Hindlimb muscle (tissue), 1 donor: ENCODE results near the gene TSPAN4. TPM values are rescaled to one million over a fixed set of nuclear protein-coding genes. Genes with fewer than 3 reads are reported as not detected.

Experiments
- DNase-seq: peaks from one replicate; pipeline ENCODE4 v3.0.0-alpha.2; 2013
- polyA plus RNA-seq: library from polyadenylated mRNA; unstranded; fragments of 120-200 nt; gene quantifications from one replicate; pipeline ENCODE4 v1.2.1, GENCODE V29; 2013; ENCODE audit not compliant: insufficient read length

The TSPAN4 gene
- polyA plus RNA-seq, 1 donor = 55.0 TPM

GRCh38 chr11:824292-824880 is 18.3 kb upstream of the TSPAN4 start:
- no peak for DNase-seq

- DNase-seq = no peak
Measured at GRCh38 chr11:824942-825341, 17.7 kb upstream of the TSPAN4 start.

- DNase-seq = no peak
Measured at GRCh38 chr11:825366-826226, 17.1 kb upstream of the TSPAN4 start.

- DNase-seq = no peak
Measured at GRCh38 chr11:826227-826621, 16.4 kb upstream of the TSPAN4 start.

- DNase-seq = no peak
Measured at GRCh38 chr11:826836-827145, 15.9 kb upstream of the TSPAN4 start.

- no peak for DNase-seq
Measured at GRCh38 chr11:827146-827896, 15.3 kb upstream of the TSPAN4 start.

- DNase-seq = no peak
Measured at GRCh38 chr11:827897-828192, 14.8 kb upstream of the TSPAN4 start, which contains the start of gene CRACR2B. Gene CRACR2B (plus strand): TSS chr11:827919. CDS start chr11:828608, 689 bp downstream.

GRCh38 chr11:828506-829175 is 14.0 kb upstream of the TSPAN4 start:
- no peak for DNase-seq

GRCh38 chr11:829176-829846 is 13.3 kb upstream of the TSPAN4 start:
- DNase-seq = no peak

- DNase-seq = no peak
Measured at GRCh38 chr11:829847-830294, 12.8 kb upstream of the TSPAN4 start.

GRCh38 chr11:830295-831117 is 12.1 kb upstream of the TSPAN4 start:
- peak; percentile 75 for DNase-seq

- DNase-seq = no peak
Measured at GRCh38 chr11:831118-831864, 11.4 kb upstream of the TSPAN4 start.

GRCh38 chr11:831961-832528 is 10.6 kb upstream of the TSPAN4 start:
- no peak for DNase-seq

GRCh38 chr11:832529-833113 is 10.0 kb upstream of the TSPAN4 start, which contains the start of gene CD151:
Gene CD151 (plus strand): TSS chr11:832952. CDS start chr11:836070, 3,118 bp downstream.
- no peak for DNase-seq

GRCh38 chr11:833114-833791 is 9.4 kb upstream of the TSPAN4 start:
- no peak for DNase-seq

GRCh38 chr11:833849-834311 is 8.8 kb upstream of the TSPAN4 start:
- no peak for DNase-seq

- no peak for DNase-seq
Measured at GRCh38 chr11:834371-835316, 8.0 kb upstream of the TSPAN4 start.

GRCh38 chr11:836274-836673 is 6.4 kb upstream of the TSPAN4 start:
- no peak for DNase-seq
